ENCODE results near the gene PLAGL1. TPM values are rescaled to one million over a fixed set of nuclear protein-coding genes. Genes with fewer than 3 reads are reported as not detected.
"Not testable (repeated sequence)": the region's sequence is repeated elsewhere in the genome, so short reads cannot be mapped to it uniquely, and the experiment has no call there.

The PLAGL1 gene
- total RNA-seq, 4 donors from 2014 or later = 6.6 to 10.5 (median 7.4) TPM

- no peak overlapping the region for H3K27ac ChIP-seq
- no peaks in the 10 kb centered on the region for H3K9me3 ChIP-seq
- DNase-seq = no peak
- 67 to 81% methylated on average over 1 of the region's 1 CpG for WGBS, 2 donors
- H3K36me3 ChIP-seq = no peaks in the 10 kb centered on the region
- H3K4me1 ChIP-seq = no peaks in the 10 kb centered on the region
- TF ChIP-seq POLR2A (IDR thresholded peaks at IDR 0.05) = no peak
- intact Hi-C loops (cut with DNase I) = no loop called here
- no peak overlapping the region for H3K4me3 ChIP-seq (replicated peaks in 1 of 3)
- no peaks in the 10 kb centered on the region for H3K27me3 ChIP-seq
Measured at GRCh38 chr6:144047688-144048087, 39.6 kb upstream of the PLAGL1 start.

GRCh38 chr6:144046672-144047071 lies 38.6 kb upstream of the PLAGL1 start:
- H3K27ac ChIP-seq; DNase-seq; H3K4me3 ChIP-seq (replicated peaks in 1 of 3); H3K36me3 ChIP-seq; H3K4me1 ChIP-seq; H3K9me3 ChIP-seq; H3K27me3 ChIP-seq; intact Hi-C loops (cut with DNase I): not testable (repeated sequence)
- 73 to 82% methylated on average over 6 to 8 of the region's 8 CpGs for WGBS, 2 donors

GRCh38 chr6:144044989-144045388 lies 36.9 kb upstream of the PLAGL1 start:
- intact Hi-C loops (cut with DNase I); H3K4me3 ChIP-seq (replicated peaks in 1 of 3); H3K27ac ChIP-seq; DNase-seq; H3K4me1 ChIP-seq; H3K9me3 ChIP-seq; H3K27me3 ChIP-seq; H3K36me3 ChIP-seq: not testable (repeated sequence)
- WGBS, 2 donors = 87 to 88% methylated on average over 2 of the region's 2 CpGs

- H3K27ac ChIP-seq = no peak overlapping the region
Measured at GRCh38 chr6:144036835-144037195, 28.8 kb upstream of the PLAGL1 start.

GRCh38 chr6:144036064-144036834 lies 28.2 kb upstream of the PLAGL1 start:
- Histone ChIP-seq H3K36me3 (no peaks in the 10 kb centered on the region), H3K27me3 (no peaks in the 10 kb centered on the region), H3K4me1 (no peaks in the 10 kb centered on the region), H3K4me3 (replicated peaks in 1 of 3) (no peak overlapping the region), H3K27ac (peak overlapping the region in 1 of 3 donors; percentile 10), H3K9me3 (no peaks in the 10 kb centered on the region)
- TF ChIP-seq POLR2A (IDR thresholded peaks at IDR 0.05) (no peak), CTCF (IDR thresholded peaks at IDR 0.05) (no peak)
- 51 to 56% methylated on average over 7 to 8 of the region's 8 CpGs for WGBS, 2 donors
- peak; percentile 4 to 7 for DNase-seq
- intact Hi-C loops (cut with DNase I) = no loop called here

More at GRCh38 chr6:144036835-144037195, 28.8 kb upstream of the PLAGL1 start:
- H3K27me3 ChIP-seq = no peaks in the 10 kb centered on the region
- H3K9me3 ChIP-seq = no peaks in the 10 kb centered on the region
- TF ChIP-seq CTCF (IDR thresholded peaks at IDR 0.05) (no peak), POLR2A (IDR thresholded peaks at IDR 0.05) (no peak)
- intact Hi-C loops (cut with DNase I) = no loop called here
- H3K4me3 ChIP-seq (replicated peaks in 1 of 3) = no peak overlapping the region
- DNase-seq = no peak
- 88 to 95% methylated on average over 3 of the region's 3 CpGs for WGBS, 2 donors
- no peaks in the 10 kb centered on the region for H3K36me3 ChIP-seq
- H3K4me1 ChIP-seq = no peaks in the 10 kb centered on the region

- Histone ChIP-seq H3K4me3 (replicated peaks in 1 of 3) (no peak overlapping the region), H3K36me3 (no peaks in the 10 kb centered on the region), H3K9me3 (no peaks in the 10 kb centered on the region), H3K27ac (no peak overlapping the region), H3K4me1 (no peaks in the 10 kb centered on the region), H3K27me3 (no peaks in the 10 kb centered on the region)
- WGBS, 2 donors = 91 to 95% methylated on average over 4 of the region's 4 CpGs
- DNase-seq = no peak
- TF ChIP-seq POLR2A (IDR thresholded peaks at IDR 0.05) (no peak), CTCF (IDR thresholded peaks at IDR 0.05) (no peak)
- intact Hi-C loops (cut with DNase I) = no loop called here
Measured at GRCh38 chr6:144035416-144035815, 27.4 kb upstream of the PLAGL1 start.
